NCI-H82 treated with DMSO at 0.1 percent for 48 hours (cell line): ENCODE results near the gene CPEB4.

Experiments used
- DNase-seq: peaks from one replicate; lab custom pipeline; 2025; ENCODE audit not compliant: unreplicated experiment; lab: John Stamatoyannopoulos, UW

The CPEB4 gene

GRCh38 chr5:173941102-173941501 is 53.0 kb downstream of the CPEB4 start:
- DNase-seq: no peak

GRCh38 chr5:173941758-173942401 is 53.7 kb downstream of the CPEB4 start:
- no peak for DNase-seq

GRCh38 chr5:173944511-173944910 is 56.4 kb downstream of the CPEB4 start:
- no peak for DNase-seq

GRCh38 chr5:173945160-173945559 is 57.0 kb downstream of the CPEB4 start:
- no peak for DNase-seq

- DNase-seq: no peak
Measured at GRCh38 chr5:173946323-173946722, 58.2 kb downstream of the CPEB4 start.

GRCh38 chr5:173950829-173951228 is 62.7 kb downstream of the CPEB4 start:
- DNase-seq: no peak

GRCh38 chr5:173953528-173954090 is 65.5 kb downstream of the CPEB4 start:
- DNase-seq: no peak

- DNase-seq: no peak
Measured at GRCh38 chr5:173954671-173955521, 66.7 kb downstream of the CPEB4 start.

GRCh38 chr5:173960986-173961385 is 72.8 kb downstream of the CPEB4 start:
- DNase-seq: no peak

- no peak for DNase-seq
Measured at GRCh38 chr5:173961418-173961817, 73.3 kb downstream of the CPEB4 start.

GRCh38 chr5:173962436-173962972 is 74.4 kb downstream of the CPEB4 start:
- DNase-seq: no peak

GRCh38 chr5:173963182-173963838 is 75.2 kb downstream of the CPEB4 start:
- no peak for DNase-seq

- peak; percentile 14 for DNase-seq
Measured at GRCh38 chr5:173963867-173964441, 75.8 kb downstream of the CPEB4 start.

- DNase-seq: no peak
Measured at GRCh38 chr5:173964506-173964905, 76.4 kb downstream of the CPEB4 start.

- peak; percentile 45 for DNase-seq
Measured at GRCh38 chr5:173967241-173967640, 79.1 kb downstream of the CPEB4 start.

GRCh38 chr5:173968154-173968797 is 80.1 kb downstream of the CPEB4 start:
- no peak for DNase-seq

GRCh38 chr5:173969167-173970049 is 81.3 kb downstream of the CPEB4 start:
- peak; percentile 74 for DNase-seq

GRCh38 chr5:173970878-173971650 is 82.9 kb downstream of the CPEB4 start:
- DNase-seq: no peak
